ENCODE data around the gene KLHL22.
"Not testable (repeated sequence)": the region's sequence is repeated elsewhere in the genome, so short reads cannot be mapped to it uniquely, and the experiment has no call there.

The KLHL22 gene

GRCh38 chr22:20503816-20504215, 8.2 kb upstream of the KLHL22 start:
- DNase-seq (ENCODE audit: low spot score), result no peak

- no peak for DNase-seq (ENCODE audit: low spot score)
Observed at GRCh38 chr22:20499769-20500168, 4.2 kb upstream of the KLHL22 start.

GRCh38 chr22:20498913-20499312, 3.3 kb upstream of the KLHL22 start:
- no peak for DNase-seq (ENCODE audit: low spot score)

DNA sequence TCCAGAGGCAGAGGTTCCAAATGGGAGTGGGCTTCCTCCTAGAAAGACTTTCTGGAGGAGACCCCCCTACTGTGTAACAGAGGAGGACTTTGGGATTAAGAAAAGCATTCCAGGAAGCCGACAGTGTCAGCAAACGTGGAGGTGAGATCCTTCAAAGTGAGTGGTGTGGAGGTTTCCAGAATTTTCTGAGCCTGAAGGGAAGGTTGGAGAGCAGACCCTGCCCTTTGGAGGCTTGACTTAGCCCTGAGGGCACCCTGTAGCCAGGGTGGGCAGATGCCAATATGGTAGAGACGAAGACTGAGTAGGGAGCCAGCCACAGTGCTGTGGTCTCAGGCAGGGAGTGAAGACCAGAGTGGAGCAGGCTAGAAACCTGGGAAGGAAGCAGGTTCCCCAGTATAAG, 1.8 kb upstream of the KLHL22 start:
- no peak for DNase-seq (ENCODE audit: low spot score)

DNA sequence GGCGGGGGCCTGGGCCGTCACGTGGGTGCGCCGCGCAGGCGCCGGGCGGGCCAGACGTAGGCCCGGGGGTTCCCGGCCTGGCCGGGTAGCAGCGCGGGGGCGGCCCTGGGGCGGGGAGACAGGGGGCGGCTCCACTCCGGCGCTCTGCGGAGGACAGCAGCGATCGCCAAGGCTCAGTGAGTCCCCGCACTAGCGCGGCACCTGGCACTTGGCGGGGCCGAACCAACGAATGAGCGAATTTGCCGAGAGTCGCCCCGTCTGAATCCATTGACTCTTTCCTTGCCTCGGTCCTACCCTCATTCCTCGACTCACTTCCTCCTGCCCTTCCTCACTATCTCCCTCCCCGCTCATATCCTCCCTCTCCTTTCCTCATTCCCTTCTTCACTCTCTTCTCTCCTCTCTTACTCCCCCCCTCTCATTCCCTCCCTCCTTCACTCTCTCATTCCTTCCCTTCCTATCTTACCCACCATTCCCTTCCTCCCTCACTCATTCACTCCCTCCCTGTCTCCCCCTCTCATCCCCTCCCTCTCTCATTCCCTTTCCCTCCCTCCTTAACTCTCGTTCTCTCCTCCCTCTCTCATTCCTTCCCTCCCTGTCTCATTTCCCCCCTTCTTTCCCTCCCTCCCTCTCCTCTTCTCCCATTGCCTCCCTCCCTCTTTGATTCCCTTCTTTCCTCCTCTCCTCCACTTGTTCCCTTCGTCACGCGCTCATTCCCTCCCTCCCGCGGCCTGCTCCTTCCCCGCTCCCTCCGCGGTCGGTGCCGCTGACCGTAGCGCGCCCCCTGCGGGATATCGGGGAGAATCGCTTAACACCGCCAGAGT, 476 bp upstream of the KLHL22 start:
- DNase-seq (ENCODE audit: low spot score), result peak; percentile 99

DNA sequence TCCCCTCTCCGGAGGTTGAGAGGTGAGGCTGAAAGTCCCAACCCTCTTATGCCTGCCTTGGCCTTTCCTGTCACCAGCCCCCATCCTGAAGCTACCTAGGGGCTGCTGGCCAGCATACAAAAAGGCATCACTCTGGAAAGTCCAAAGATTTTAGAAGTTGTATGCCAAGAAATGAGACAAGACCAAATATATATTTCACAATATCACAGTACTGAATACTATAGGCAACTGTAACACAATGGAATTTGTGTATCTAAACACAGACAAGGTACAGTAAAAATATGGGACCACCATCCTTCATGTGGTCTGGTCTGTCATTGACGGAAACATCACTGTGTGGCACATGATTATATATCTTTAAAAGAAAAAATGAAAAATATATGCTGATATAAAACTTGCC, 4.2 kb downstream of the KLHL22 start:
- no peak for DNase-seq (ENCODE audit: low spot score)

- DNase-seq (ENCODE audit: low spot score), result no peak
Observed at GRCh38 chr22:20490941-20491307, 4.7 kb downstream of the KLHL22 start.

DNA sequence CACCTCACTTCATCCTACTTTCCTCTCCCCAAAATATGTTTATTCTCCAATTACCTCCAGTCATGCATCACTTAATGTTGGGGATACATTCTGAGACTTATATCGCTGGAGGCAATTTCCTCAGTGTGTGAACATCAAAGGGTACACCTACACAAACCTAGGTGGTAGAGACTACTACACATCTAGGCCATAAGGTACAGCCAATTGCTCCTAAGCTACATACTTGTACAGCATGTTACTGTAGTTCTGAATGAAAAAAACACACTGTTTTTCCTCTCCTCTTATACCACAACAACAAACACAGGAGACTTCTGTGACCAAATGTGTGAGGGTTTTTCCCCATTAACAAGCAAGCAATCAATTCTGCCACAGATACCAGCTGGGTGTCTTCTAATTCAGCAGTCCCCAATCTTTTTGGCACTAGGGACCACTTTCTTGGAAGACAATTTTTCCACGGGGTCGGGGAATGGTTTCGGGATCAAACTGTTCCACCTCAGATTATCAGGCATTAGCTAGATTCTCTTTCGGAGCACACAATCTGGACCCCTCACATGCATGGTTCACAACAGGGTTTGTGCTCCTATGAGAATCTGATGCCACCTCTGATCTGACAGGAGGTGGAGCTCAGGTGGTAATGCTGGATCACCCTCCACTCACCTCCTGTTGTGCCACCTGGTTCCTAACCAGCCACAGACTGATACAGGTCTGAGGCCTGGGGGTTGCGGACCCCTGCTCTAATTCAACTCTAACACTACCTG, 5.2 kb downstream of the KLHL22 start:
- no peak for DNase-seq (ENCODE audit: low spot score)

DNA sequence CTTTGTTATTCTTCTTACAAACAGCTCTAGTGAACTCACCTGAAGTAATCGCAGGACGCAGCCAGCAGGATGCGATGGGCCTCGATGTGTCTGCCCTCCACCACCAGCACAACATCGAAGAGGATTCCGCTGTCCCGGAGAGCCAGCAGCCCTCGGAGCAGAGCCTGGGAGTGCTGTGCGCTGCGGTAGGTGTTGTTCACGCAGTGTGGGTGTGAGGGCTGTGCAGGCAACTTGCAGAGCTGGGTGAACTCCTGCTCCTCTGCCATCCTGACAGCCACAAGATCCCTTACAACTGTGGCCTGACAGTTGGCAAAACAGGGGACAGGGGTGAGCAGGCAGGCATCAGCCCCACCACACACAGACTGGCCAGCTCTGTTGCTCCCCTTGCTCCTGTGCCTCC, 6.6 kb downstream of the KLHL22 start:
- DNase-seq (ENCODE audit: low spot score), result no peak

GRCh38 chr22:20487715-20488114, 7.9 kb downstream of the KLHL22 start:
- no peak for DNase-seq (ENCODE audit: low spot score)

DNA sequence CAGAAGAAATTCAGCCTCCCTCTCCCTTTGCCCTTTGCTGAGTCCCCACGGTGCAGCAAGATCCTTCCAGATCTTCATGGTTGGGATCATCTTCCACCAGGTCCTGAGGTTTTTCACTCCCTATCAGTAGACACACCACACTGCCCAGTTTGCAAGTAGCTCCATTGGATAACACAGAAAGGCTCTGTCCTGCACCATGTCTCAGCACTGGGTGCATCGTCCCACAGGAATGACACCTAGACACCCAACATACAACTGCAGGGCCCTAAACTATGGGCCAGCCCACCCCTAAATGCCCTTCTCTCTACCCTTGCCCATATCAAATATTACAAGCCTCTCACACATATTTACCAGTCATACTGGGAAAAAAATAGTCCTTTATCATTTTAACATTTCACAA, 9.4 kb downstream of the KLHL22 start:
- peak; percentile 46 for DNase-seq (ENCODE audit: low spot score)

DNA sequence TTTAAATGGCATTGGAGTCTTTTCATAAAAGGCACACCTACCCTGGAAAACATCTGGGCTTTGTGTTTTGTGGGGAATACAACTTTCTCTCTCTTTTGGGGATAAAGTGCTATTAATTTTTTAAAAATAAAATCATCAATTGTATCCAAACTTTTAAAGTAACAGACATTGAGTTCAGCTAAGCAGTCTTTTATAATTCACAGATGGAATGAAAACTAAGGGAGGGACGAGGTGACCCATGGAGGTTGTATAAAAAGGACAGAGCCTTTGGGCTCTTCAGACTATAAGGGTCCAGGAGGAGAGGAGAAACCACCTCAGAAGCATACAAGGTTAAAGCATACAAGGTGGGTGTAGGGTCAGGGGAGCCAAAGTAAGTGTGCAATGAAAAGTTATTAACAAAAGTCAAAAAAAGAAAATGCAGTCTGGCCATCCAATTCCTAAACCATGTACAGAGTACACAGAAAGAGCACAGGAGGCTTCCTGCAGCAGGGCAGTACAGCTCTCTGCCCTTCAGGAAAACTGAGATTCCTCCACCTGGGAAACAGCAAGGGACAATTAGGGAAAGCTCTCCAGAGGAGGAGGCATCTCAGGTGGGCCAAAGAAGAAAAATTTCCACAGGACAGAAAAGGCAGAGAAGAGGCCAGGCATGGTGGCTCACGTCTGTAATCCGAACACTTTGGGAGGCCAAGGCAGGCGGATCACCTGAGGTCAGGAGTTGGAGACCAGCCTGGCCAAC, 10.5 kb downstream of the KLHL22 start:
- DNase-seq (ENCODE audit: low spot score), result no peak

- DNase-seq (ENCODE audit: low spot score), result no peak
Observed at GRCh38 chr22:20483771-20484170, 11.8 kb downstream of the KLHL22 start.

- DNase-seq (ENCODE audit: low spot score), result not testable (repeated sequence)
Observed at GRCh38 chr22:20483143-20483506, 12.5 kb downstream of the KLHL22 start.

- DNase-seq (ENCODE audit: low spot score), result no peak
Observed at GRCh38 chr22:20479612-20480196, 15.9 kb downstream of the KLHL22 start.

- DNase-seq (ENCODE audit: low spot score), result not testable (repeated sequence)
Observed at GRCh38 chr22:20478059-20478458, 17.5 kb downstream of the KLHL22 start.

GRCh38 chr22:20475569-20475968, 20.0 kb downstream of the KLHL22 start:
- not testable (repeated sequence) for DNase-seq (ENCODE audit: low spot score)

- DNase-seq (ENCODE audit: low spot score), result no peak
Observed at GRCh38 chr22:20475115-20475436, 20.5 kb downstream of the KLHL22 start.

DNA sequence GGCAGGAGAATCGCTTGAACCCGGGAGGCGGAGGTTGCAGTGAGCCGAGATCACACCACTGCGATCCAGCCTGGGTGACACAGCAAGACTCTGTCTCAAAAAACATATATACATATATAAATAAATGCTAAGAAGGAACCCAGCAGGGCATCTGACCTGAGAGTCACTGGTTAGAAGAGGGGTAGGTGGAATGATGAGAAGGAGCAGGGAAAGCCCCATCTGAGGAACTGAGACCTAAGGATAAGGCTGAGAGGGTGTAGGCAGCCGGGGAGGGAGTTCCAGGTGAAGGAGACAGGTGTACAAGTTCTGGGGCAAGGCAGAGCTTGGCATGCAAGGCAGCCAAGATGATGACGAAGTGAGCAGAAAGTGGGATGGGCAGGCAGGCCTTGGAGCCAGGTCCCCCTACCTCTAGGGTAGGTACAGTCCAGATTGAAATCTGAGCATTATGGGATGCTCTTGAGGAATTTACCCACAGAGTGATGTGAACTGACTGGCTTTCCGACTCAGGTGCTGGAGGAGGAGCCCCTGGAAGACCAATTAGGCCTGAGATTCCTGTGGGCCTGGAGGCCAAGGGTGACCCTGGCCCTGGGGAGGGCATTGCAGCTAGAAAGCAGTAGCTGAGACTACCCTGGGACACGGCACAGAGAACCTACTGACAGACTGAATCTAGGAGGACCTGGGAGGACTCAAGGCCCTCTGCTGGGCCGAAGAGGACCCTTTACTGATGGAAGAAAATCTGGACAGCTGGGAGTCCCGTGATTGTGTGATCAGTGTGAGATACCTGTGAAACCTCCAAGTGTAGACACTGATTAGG, 22.8 kb downstream of the KLHL22 start:
- DNase-seq (ENCODE audit: low spot score), result no peak

DNA sequence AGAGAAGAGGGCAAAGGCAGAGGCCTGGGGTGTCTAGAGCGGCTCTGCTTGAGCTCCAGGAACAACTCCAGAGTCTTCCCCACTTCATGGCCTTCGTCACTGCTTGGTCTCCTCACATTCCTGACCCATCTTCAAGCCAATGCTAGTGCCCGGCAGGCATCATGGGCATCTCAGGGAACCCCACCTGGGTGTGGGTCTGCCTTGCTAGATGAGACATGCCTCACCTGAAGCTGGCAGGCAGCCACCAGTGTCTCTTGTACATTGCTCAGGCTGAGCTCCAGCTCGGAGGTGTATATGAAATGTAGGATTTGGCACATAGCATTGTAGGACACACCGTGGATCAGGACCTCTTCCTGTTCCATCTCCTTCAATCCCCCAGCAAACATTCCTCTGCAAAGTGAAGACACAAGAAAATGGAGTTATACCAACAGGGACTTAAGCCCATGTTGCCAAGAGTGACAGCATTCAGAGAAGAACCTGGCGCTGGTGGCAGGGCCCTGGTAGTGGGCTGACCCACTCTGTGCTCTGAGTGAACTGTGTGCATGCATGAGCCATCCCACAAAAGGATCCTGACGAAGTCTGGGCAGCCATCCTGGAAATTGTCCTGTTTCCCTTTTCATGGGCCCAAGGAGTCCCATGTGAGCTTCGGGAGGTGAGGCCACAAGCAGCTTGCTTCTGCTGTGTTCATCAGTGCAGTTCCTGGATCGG, 24.3 kb downstream of the KLHL22 start:
- DNase-seq (ENCODE audit: low spot score), result no peak

- not testable (repeated sequence) for DNase-seq (ENCODE audit: low spot score)
Observed at GRCh38 chr22:20470525-20470924, 25.1 kb downstream of the KLHL22 start.
